Ovary (tissue), 3 donors: ENCODE results near the gene FOXO3B.
"Not testable (repeated sequence)": the region's sequence is repeated elsewhere in the genome, so short reads cannot be mapped to it uniquely, and the experiment has no call there.

Source experiments
- EP300 ChIP-seq: sonication (generic); formaldehyde crosslinking; IDR thresholded peaks from one replicate; pipeline ENCODE4 v1.6.1; 2017; ENCODE audit warnings: antibody characterized with exemption
- POLR2A ChIP-seq: fragments of 450-650 bp; IDR thresholded peaks from one replicate; pipeline ENCODE4 v1.6.1; 2017; ENCODE audit warnings: antibody characterized with exemption, mild to moderate bottlenecking, moderate library complexity
- TF ChIP-seq, protein P1 (sequence below), 3 donors: fragments of 450-650 bp in 2 of 3; fragments of 200-600 bp in 1 of 3; IDR thresholded peaks; one replicate each; pipeline versions ENCODE4 v1.5.1 to v1.8.0; 2016 to 2022; ENCODE audit warnings: antibody characterized with exemption in 3 of 3, mild to moderate bottlenecking in 1 of 3
- donor health status: DM: no; HTN: no; CAD: no.

DNA sequence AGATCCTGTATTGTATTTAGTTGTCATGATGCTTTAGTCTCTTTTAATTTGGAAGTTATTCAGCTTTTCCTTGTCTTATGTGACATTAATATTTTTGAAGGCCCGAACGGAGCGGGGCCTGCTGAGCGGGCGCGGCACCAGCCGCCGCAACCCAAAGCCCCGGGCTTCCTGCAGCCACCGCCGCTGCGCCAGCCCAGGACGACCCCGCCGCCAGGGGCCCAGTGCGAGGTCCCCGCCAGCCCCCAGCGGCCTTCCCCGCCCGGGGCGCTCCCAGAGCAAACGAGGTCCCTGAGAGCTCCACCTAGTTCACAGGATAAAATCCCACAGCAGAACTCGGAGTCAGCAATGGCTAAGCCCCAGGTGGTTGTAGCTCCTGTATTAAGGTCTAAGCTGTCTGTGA lies 32.0 kb downstream of the FOXO3B start:
- TF ChIP-seq, protein P1, sequence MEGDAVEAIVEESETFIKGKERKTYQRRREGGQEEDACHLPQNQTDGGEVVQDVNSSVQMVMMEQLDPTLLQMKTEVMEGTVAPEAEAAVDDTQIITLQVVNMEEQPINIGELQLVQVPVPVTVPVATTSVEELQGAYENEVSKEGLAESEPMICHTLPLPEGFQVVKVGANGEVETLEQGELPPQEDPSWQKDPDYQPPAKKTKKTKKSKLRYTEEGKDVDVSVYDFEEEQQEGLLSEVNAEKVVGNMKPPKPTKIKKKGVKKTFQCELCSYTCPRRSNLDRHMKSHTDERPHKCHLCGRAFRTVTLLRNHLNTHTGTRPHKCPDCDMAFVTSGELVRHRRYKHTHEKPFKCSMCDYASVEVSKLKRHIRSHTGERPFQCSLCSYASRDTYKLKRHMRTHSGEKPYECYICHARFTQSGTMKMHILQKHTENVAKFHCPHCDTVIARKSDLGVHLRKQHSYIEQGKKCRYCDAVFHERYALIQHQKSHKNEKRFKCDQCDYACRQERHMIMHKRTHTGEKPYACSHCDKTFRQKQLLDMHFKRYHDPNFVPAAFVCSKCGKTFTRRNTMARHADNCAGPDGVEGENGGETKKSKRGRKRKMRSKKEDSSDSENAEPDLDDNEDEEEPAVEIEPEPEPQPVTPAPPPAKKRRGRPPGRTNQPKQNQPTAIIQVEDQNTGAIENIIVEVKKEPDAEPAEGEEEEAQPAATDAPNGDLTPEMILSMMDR (IDR thresholded peaks at IDR 0.05) = not testable (repeated sequence)
- not testable (repeated sequence) for TF ChIP-seq EP300, POLR2A
